H9 (cell line): ENCODE measurements around the gene CASK. TPM values are rescaled to one million over a fixed set of nuclear protein-coding genes. Genes with fewer than 3 reads are reported as not detected.

Source experiments
- DNase-seq: peaks from one replicate; pipeline ENCODE4 v3.0.0-alpha.2; 2017
- H2AFZ ChIP-seq: one replicate; pipeline ENCODE4 v1.6.1; 2013; ENCODE audit warnings: mild to moderate bottlenecking, low read length, control low read depth, moderate library complexity
- H2AK5ac ChIP-seq: 2 replicates; pipeline ENCODE4 v1.6.1; 2013; ENCODE audit warnings: low read length, control low read depth, mixed read lengths; ENCODE audit not compliant: insufficient read length
- H2BK120ac ChIP-seq: one replicate; pipeline ENCODE4 v1.6.1; 2013; ENCODE audit warnings: low read depth, mild to moderate bottlenecking, low read length, control low read depth, inconsistent platforms; ENCODE audit not compliant: poor library complexity, severe bottlenecking
- H2BK12ac ChIP-seq: 2 replicates; pipeline ENCODE4 v1.6.1; 2013; ENCODE audit warnings: low read length, control low read depth, mixed read lengths, low read depth; ENCODE audit not compliant: insufficient read length
- H2BK15ac ChIP-seq: 2 replicates; pipeline ENCODE4 v1.6.1; 2013; ENCODE audit warnings: low read depth, low read length, control low read depth
- H2BK20ac ChIP-seq: one replicate; pipeline ENCODE4 v1.6.1; 2013; ENCODE audit warnings: low read depth, mild to moderate bottlenecking, low read length, control low read depth, inconsistent platforms; ENCODE audit not compliant: poor library complexity, severe bottlenecking
- H2BK5ac ChIP-seq: 2 replicates; pipeline ENCODE4 v1.6.1; 2013; ENCODE audit warnings: low read length, control low read depth, mixed read lengths; ENCODE audit not compliant: insufficient read length
- H3K14ac ChIP-seq: 2 replicates; pipeline ENCODE4 v1.6.1; 2013; ENCODE audit warnings: low read length, control low read depth; ENCODE audit not compliant: insufficient read depth
- H3K18ac ChIP-seq: 2 replicates; pipeline ENCODE4 v1.6.1; 2013; ENCODE audit warnings: low read depth, mild to moderate bottlenecking, mixed read lengths, low read length, control low read depth; ENCODE audit not compliant: insufficient read length
- H3K23ac ChIP-seq: 2 replicates; pipeline ENCODE4 v1.6.1; 2013; ENCODE audit warnings: low read length, control low read depth, mixed read lengths, low read depth; ENCODE audit not compliant: insufficient read length
- H3K23me2 ChIP-seq: 2 replicates; pipeline ENCODE4 v1.6.1; 2013; ENCODE audit warnings: low read depth, mild to moderate bottlenecking, mixed read lengths, low read length, control low read depth; ENCODE audit not compliant: insufficient read length, poor library complexity, severe bottlenecking
- H3K27ac ChIP-seq: 2 replicates; pipeline ENCODE4 v1.5.1; 2013; ENCODE audit warnings: low read length, control low read depth, mixed read lengths, low read depth; ENCODE audit not compliant: insufficient read length
- H3K27me3 ChIP-seq: 2 replicates; pipeline ENCODE4 v1.6.1; 2013; ENCODE audit warnings: low read length, control low read depth, inconsistent platforms; ENCODE audit not compliant: insufficient read depth
- H3K4ac ChIP-seq: 2 replicates; pipeline ENCODE4 v1.6.1; 2013; ENCODE audit warnings: low read depth, mild to moderate bottlenecking, control low read depth, inconsistent platforms, low read length, moderate library complexity
- H3K4me1 ChIP-seq: 2 replicates; pipeline ENCODE4 v1.6.1; 2013; ENCODE audit warnings: low read length, control low read depth, inconsistent platforms; ENCODE audit not compliant: insufficient read depth
- H3K4me2 ChIP-seq: 2 replicates; pipeline ENCODE4 v1.6.1; 2013; ENCODE audit warnings: low read length, control low read depth, mixed read lengths; ENCODE audit not compliant: insufficient read length, insufficient read depth
- H3K56ac ChIP-seq: 2 replicates; pipeline ENCODE4 v1.6.1; 2013; ENCODE audit warnings: low read depth, mild to moderate bottlenecking, mixed read lengths, low read length, control low read depth; ENCODE audit not compliant: insufficient read length
- H3K79me1 ChIP-seq: 2 replicates; pipeline ENCODE4 v1.6.1; 2013; ENCODE audit warnings: low read depth, mild to moderate bottlenecking, moderate library complexity, low read length, control low read depth, inconsistent platforms; ENCODE audit not compliant: insufficient read depth, poor library complexity, severe bottlenecking
- H3K79me2 ChIP-seq: 2 replicates; pipeline ENCODE4 v1.6.1; 2013; ENCODE audit warnings: low read length, control low read depth, inconsistent platforms; ENCODE audit not compliant: insufficient read depth
- H3K9ac ChIP-seq: 2 replicates; pipeline ENCODE4 v1.6.1; 2013; ENCODE audit warnings: low read length, control low read depth, mixed read lengths; ENCODE audit not compliant: insufficient read length; ENCODE audit errors: extremely low read depth
- H3K9me3 ChIP-seq: one replicate; pipeline ENCODE4 v1.6.1; 2013; ENCODE audit warnings: low read depth, low read length, inconsistent platforms; ENCODE audit not compliant: control insufficient read depth
- H3T11ph ChIP-seq: one replicate; pipeline ENCODE4 v1.6.1; 2013; ENCODE audit warnings: mild to moderate bottlenecking, low read length, control low read depth, inconsistent platforms
- H4K20me1 ChIP-seq: one replicate; pipeline ENCODE4 v1.6.1; 2013; ENCODE audit not compliant: control insufficient read depth, insufficient read length, insufficient read depth
- H4K5ac ChIP-seq: 2 replicates; pipeline ENCODE4 v1.6.1; 2013; ENCODE audit warnings: low read depth, mild to moderate bottlenecking, mixed read lengths, low read length, control low read depth; ENCODE audit not compliant: insufficient read length
- H4K8ac ChIP-seq: replicated peaks from 2 replicates; pipeline ENCODE4 v1.6.1; 2013; ENCODE audit warnings: low read length, control low read depth, mixed read lengths, low read depth; ENCODE audit not compliant: insufficient read length
- H4K91ac ChIP-seq: 2 replicates; pipeline ENCODE4 v1.6.1; 2013; ENCODE audit warnings: low read depth, mild to moderate bottlenecking, moderate library complexity, mixed read lengths, low read length, control low read depth; ENCODE audit not compliant: insufficient read length
- H3K27ac Mint-ChIP-seq, 3 experiments: 2 replicates in 2 of 3; 3 replicates in 1 of 3; pipeline ENCODE4 v1.8.0; 2020 to 2021; ENCODE audit warnings: mixed read lengths in 3 of 3, mild to moderate bottlenecking in 1 of 3, moderate library complexity in 1 of 3
- H3K27me3 Mint-ChIP-seq: 2 replicates; pipeline ENCODE4 v1.8.0; 2021; ENCODE audit warnings: low read depth, mild to moderate bottlenecking, moderate library complexity, mixed read lengths
- H3K36me3 Mint-ChIP-seq, 3 experiments: 2 replicates in 2 of 3; 3 replicates in 1 of 3; pipeline ENCODE4 v1.8.0; 2020 to 2021; ENCODE audit warnings: low read depth in 3 of 3, mixed read lengths in 3 of 3; ENCODE audit not compliant: insufficient read depth in 1 of 3
- H3K4me1 Mint-ChIP-seq, 2 experiments: 2 replicates each; pipeline ENCODE4 v1.8.0; 2020; ENCODE audit warnings: mixed read lengths in 2 of 2
- H3K4me3 Mint-ChIP-seq, 2 experiments: 2 replicates in 1 of 2; 3 replicates in 1 of 2; pipeline ENCODE4 v1.8.0; 2020 to 2021; ENCODE audit warnings: mild to moderate bottlenecking in 2 of 2, mixed read lengths in 2 of 2, moderate library complexity in 1 of 2
- H3K9me3 Mint-ChIP-seq, 2 experiments: 2 replicates in 1 of 2; 3 replicates in 1 of 2; pipeline ENCODE4 v1.8.0; 2020; ENCODE audit warnings: mild to moderate bottlenecking in 2 of 2, mixed read lengths in 2 of 2, moderate library complexity in 1 of 2
- CTCF ChIP-seq: fragments of 200-600 bp; sonication (generic); conservative IDR thresholded peaks from 3 replicates; pipeline ENCODE4 v1.8.0; 2021; ENCODE audit warnings: antibody characterized with exemption, mild to moderate bottlenecking
- WGBS: extraction: QIAGEN DNeasy Blood & Tissue Kit; methylation state at CpG from one replicate; pipeline ENCODE4 v1.1.7; 2013; ENCODE audit warnings: missing lambda C conversion rate, low lambda C conversion rate, mixed read lengths; ENCODE audit not compliant: insufficient read length; ENCODE audit errors: extremely low coverage; 5-methylcytosine and 5-hydroxymethylcytosine counted together
- total RNA-seq: library from RNA; stranded (reverse); gene quantifications from 2 replicates; pipeline ENCODE4 v1.2.1, GENCODE V29; 2021

CASK gene
- total RNA-seq, 1 experiment from 2014 or later = 44.1 TPM

DNA sequence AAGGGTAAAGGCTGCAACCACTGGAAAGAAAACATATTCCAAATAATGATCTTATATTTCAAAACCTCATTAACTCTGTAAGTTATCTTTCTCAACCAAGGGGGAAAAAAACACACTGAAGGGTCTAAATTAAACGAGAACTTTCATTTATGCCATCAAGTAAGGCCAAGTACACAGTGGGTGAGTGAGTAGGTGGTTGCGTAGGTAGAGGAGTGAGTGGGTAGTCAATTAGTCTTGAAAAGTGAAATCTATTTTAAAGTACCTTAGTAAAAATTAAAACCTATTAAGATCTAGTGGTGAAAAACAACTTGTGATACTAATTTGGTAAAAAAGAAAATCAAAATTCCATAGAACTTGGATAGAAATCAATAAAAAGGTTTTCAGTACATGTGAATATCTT is 3.5 kb downstream of the CASK start:
- H3K4me2 ChIP-seq = no peak overlapping the region

More for the DNA sequence above, 3.5 kb downstream of the CASK start:
- no peaks in the 10 kb centered on the region for H4K20me1 ChIP-seq
- no peak overlapping the region for H2AK5ac ChIP-seq
- Mint-ChIP-seq H3K4me1 (peaks cover 14 to 25% of the 10 kb centered on the region in 2 experiments), H3K36me3 (peaks cover 0 to 5% (median 0%) of the 10 kb centered on the region in 3 experiments; a peak in 3 of 7 replicates), H3K27ac (no peak overlapping the region), H3K27me3 (no peaks in the 10 kb centered on the region), H3K9me3 (peaks cover 27 to 54% of the 10 kb centered on the region in 2 experiments), H3K4me3 (no peak overlapping the region)
- H3K56ac ChIP-seq = no peak overlapping the region
- no peak overlapping the region for H3K27ac ChIP-seq
- no peak overlapping the region for H2BK20ac ChIP-seq
- H4K91ac ChIP-seq = no peak overlapping the region
- H3K79me2 ChIP-seq = peaks cover 36% of the 10 kb centered on the region
- H3K23ac ChIP-seq = no peak overlapping the region
- peaks cover 6% of the 10 kb centered on the region for H3K79me1 ChIP-seq
- no peaks in the 10 kb centered on the region; the same call in 1 of the 2 replicates for H3K27me3 ChIP-seq
- H3K23me2 ChIP-seq = peaks cover 10% of the 10 kb centered on the region
- no peak overlapping the region for H4K5ac ChIP-seq
- no CpG with 5 or more reads among the region's 2 CpGs for WGBS
- H3K14ac ChIP-seq = no peak overlapping the region
- no peak overlapping the region for H2BK120ac ChIP-seq
- H3K9me3 ChIP-seq = no peaks in the 10 kb centered on the region
- no peak overlapping the region for H3T11ph ChIP-seq
- H2AFZ ChIP-seq = no peak overlapping the region
- no peak overlapping the region for H4K8ac ChIP-seq
- H3K18ac ChIP-seq = no peak overlapping the region
- H3K4me1 ChIP-seq = peaks cover 2% of the 10 kb centered on the region; the same call in 1 of the 2 replicates
- TF ChIP-seq CTCF = no peak
- no peak overlapping the region for H3K9ac ChIP-seq
- no peak overlapping the region for H2BK5ac ChIP-seq
- DNase-seq = no peak
- H2BK12ac ChIP-seq = no peak overlapping the region
- no peak overlapping the region for H2BK15ac ChIP-seq
- no peak overlapping the region for H3K4ac ChIP-seq
